ENCODE results near the gene C1orf167.

DNA sequence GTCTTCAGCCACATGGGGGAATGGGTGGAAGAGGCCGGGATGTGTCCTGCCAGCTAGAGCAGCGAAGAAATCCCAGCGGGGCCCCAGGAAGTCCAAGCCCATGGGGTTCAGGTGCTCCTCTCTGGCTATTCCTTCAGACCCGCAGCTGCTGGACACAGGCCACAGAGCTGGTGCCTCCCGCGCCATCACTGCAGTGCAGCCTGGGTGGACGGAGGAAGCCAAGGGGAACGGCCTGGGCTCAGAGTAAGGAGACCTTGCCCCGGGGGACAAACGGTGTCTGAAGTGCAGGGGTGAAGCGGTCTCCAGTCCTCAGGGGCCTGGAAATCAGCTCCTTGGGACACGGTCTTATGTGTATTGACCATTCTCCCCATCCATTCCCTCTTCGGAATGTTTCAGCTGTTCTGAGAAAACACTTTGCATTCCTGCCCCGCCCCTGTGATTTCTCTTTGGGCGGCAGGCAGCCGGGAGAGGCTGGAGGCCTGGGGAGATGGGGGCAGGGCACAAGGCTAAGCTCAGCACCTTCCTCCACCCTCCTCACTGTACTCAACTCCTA is 25.3 kb downstream of the C1orf167 start:
- TF ChIP-seq, protein P1, sequence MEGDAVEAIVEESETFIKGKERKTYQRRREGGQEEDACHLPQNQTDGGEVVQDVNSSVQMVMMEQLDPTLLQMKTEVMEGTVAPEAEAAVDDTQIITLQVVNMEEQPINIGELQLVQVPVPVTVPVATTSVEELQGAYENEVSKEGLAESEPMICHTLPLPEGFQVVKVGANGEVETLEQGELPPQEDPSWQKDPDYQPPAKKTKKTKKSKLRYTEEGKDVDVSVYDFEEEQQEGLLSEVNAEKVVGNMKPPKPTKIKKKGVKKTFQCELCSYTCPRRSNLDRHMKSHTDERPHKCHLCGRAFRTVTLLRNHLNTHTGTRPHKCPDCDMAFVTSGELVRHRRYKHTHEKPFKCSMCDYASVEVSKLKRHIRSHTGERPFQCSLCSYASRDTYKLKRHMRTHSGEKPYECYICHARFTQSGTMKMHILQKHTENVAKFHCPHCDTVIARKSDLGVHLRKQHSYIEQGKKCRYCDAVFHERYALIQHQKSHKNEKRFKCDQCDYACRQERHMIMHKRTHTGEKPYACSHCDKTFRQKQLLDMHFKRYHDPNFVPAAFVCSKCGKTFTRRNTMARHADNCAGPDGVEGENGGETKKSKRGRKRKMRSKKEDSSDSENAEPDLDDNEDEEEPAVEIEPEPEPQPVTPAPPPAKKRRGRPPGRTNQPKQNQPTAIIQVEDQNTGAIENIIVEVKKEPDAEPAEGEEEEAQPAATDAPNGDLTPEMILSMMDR (IDR thresholded peaks at IDR 0.05; ENCODE audit: low read depth, low read length) = no peak
- TF ChIP-seq, protein P2, sequence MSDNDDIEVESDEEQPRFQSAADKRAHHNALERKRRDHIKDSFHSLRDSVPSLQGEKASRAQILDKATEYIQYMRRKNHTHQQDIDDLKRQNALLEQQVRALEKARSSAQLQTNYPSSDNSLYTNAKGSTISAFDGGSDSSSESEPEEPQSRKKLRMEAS (IDR thresholded peaks at IDR 0.05; ENCODE audit: low read depth, low read length) = no peak
- no peak for TF ChIP-seq POLR2A (IDR thresholded peaks at IDR 0.05; ENCODE audit: extremely low read depth, insufficient read length)
- TF ChIP-seq MYC (IDR thresholded peaks at IDR 0.05; ENCODE audit: low read depth, low read length) = no peak

Measured in NB4 (cell line).